HG02840 (cell line): ENCODE results near the gene KNTC1.
"Not testable (repeated sequence)": the region's sequence is repeated elsewhere in the genome, so short reads cannot be mapped to it uniquely, and the experiment has no call there.

Experiments used
- ATAC-seq: cut with Tn5 transposase; IDR thresholded peaks from one replicate; pipeline ENCODE4 v1.9.1; 2021; ENCODE audit warnings: mild to moderate bottlenecking, moderate library complexity, moderate number of reproducible peaks; ENCODE audit not compliant: unreplicated experiment, low FRiP score

KNTC1 gene

GRCh38 chr12:122503783-122504590, 23.1 kb upstream of the KNTC1 start:
- ATAC-seq: no peak

GRCh38 chr12:122505419-122506051, 21.5 kb upstream of the KNTC1 start:
- ATAC-seq: no peak

- no peak for ATAC-seq
Observed at GRCh38 chr12:122506393-122506938, 20.6 kb upstream of the KNTC1 start.

- ATAC-seq: no peak
Observed at GRCh38 chr12:122508163-122508562, 18.9 kb upstream of the KNTC1 start.

- not testable (repeated sequence) for ATAC-seq
Observed at GRCh38 chr12:122513028-122513427, 14.0 kb upstream of the KNTC1 start.

- no peak for ATAC-seq
Observed at GRCh38 chr12:122513660-122514059, 13.4 kb upstream of the KNTC1 start.

- ATAC-seq: no peak
Observed at GRCh38 chr12:122515275-122515674, 11.8 kb upstream of the KNTC1 start.

GRCh38 chr12:122516544-122517361, 10.3 kb upstream of the KNTC1 start:
- ATAC-seq: no peak

GRCh38 chr12:122517877-122518276, 9.2 kb upstream of the KNTC1 start:
- no peak for ATAC-seq

- ATAC-seq: no peak
Observed at GRCh38 chr12:122518908-122519307, 8.1 kb upstream of the KNTC1 start.

- no peak for ATAC-seq
Observed at GRCh38 chr12:122519418-122519817, 7.6 kb upstream of the KNTC1 start.

- no peak for ATAC-seq
Observed at GRCh38 chr12:122520676-122521075, 6.4 kb upstream of the KNTC1 start.

GRCh38 chr12:122523280-122523679, 3.8 kb upstream of the KNTC1 start:
- no peak for ATAC-seq

GRCh38 chr12:122523846-122524718, 3.0 kb upstream of the KNTC1 start:
- ATAC-seq: no peak

GRCh38 chr12:122527478-122527944, 462 bp downstream of the KNTC1 start:
- no peak for ATAC-seq

GRCh38 chr12:122528582-122528981, 1.5 kb downstream of the KNTC1 start:
- ATAC-seq: no peak

GRCh38 chr12:122528992-122529391, 1.9 kb downstream of the KNTC1 start:
- no peak for ATAC-seq

GRCh38 chr12:122533856-122534255, 6.8 kb downstream of the KNTC1 start:
- no peak for ATAC-seq

GRCh38 chr12:122537021-122537420, 10.0 kb downstream of the KNTC1 start:
- no peak for ATAC-seq

GRCh38 chr12:122538496-122538895, 11.4 kb downstream of the KNTC1 start:
- no peak for ATAC-seq
